Ishikawa (cell line): ENCODE results near the gene TBXAS1.

Experiments used
- CEBPB ChIP-seq: IDR thresholded peaks from 2 replicates; pipeline ENCODE4 v1.6.1; 2012
- CREB1 ChIP-seq: IDR thresholded peaks from 2 replicates; pipeline ENCODE4 v1.6.1; 2012; ENCODE audit warnings: low read depth
- EP300 ChIP-seq: IDR thresholded peaks from 2 replicates; pipeline ENCODE4 v1.6.1; 2012; ENCODE audit warnings: borderline replicate concordance
- FOXM1 ChIP-seq: IDR thresholded peaks from 2 replicates; pipeline ENCODE4 v1.6.1; 2012; ENCODE audit warnings: low read depth, borderline replicate concordance
- RAD21 ChIP-seq: IDR thresholded peaks from 2 replicates; pipeline ENCODE4 v1.6.1; 2012; ENCODE audit warnings: low read depth
- YY1 ChIP-seq: IDR thresholded peaks from 2 replicates; pipeline ENCODE4 v1.6.1; 2012; ENCODE audit warnings: low read depth
- TF ChIP-seq, protein P1 (sequence below): IDR thresholded peaks from 2 replicates; pipeline ENCODE4 v1.6.1; 2012
- TF ChIP-seq, protein P2 (sequence below): IDR thresholded peaks from 2 replicates; pipeline ENCODE4 v1.6.1; 2012
- TF ChIP-seq, protein P3 (sequence below): IDR thresholded peaks from 2 replicates; pipeline ENCODE4 v1.6.1; 2012; ENCODE audit warnings: low read depth, mild to moderate bottlenecking

DNA sequence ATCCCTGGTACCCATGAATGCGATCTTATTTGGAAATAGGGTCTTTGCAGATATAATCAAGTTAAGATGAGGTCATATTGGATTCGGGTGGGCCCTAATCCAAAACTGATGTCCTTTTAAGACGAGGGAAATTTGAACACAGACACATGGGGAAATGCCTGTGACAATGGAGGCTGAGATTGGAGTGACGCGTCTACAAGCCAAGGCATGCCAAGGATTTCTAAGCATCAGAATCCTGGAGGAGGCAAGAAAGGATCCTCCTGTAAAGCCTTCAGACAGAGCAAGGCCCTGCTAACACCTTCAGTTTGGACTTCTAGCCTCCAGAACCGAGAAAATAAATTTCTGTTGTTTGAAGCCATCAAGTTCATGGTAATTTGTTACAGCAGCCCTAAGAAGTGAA, 215.2 kb downstream of the TBXAS1 start:
- TF ChIP-seq RAD21 (no peak), CREB1 (no peak), FOXM1 (no peak), YY1 (no peak), CEBPB (no peak), EP300 (no peak)
- TF ChIP-seq, protein P1, sequence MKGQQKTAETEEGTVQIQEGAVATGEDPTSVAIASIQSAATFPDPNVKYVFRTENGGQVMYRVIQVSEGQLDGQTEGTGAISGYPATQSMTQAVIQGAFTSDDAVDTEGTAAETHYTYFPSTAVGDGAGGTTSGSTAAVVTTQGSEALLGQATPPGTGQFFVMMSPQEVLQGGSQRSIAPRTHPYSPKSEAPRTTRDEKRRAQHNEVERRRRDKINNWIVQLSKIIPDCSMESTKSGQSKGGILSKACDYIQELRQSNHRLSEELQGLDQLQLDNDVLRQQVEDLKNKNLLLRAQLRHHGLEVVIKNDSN: no peak
- TF ChIP-seq, protein P2, sequence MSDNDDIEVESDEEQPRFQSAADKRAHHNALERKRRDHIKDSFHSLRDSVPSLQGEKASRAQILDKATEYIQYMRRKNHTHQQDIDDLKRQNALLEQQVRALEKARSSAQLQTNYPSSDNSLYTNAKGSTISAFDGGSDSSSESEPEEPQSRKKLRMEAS: no peak
- TF ChIP-seq, protein P3, sequence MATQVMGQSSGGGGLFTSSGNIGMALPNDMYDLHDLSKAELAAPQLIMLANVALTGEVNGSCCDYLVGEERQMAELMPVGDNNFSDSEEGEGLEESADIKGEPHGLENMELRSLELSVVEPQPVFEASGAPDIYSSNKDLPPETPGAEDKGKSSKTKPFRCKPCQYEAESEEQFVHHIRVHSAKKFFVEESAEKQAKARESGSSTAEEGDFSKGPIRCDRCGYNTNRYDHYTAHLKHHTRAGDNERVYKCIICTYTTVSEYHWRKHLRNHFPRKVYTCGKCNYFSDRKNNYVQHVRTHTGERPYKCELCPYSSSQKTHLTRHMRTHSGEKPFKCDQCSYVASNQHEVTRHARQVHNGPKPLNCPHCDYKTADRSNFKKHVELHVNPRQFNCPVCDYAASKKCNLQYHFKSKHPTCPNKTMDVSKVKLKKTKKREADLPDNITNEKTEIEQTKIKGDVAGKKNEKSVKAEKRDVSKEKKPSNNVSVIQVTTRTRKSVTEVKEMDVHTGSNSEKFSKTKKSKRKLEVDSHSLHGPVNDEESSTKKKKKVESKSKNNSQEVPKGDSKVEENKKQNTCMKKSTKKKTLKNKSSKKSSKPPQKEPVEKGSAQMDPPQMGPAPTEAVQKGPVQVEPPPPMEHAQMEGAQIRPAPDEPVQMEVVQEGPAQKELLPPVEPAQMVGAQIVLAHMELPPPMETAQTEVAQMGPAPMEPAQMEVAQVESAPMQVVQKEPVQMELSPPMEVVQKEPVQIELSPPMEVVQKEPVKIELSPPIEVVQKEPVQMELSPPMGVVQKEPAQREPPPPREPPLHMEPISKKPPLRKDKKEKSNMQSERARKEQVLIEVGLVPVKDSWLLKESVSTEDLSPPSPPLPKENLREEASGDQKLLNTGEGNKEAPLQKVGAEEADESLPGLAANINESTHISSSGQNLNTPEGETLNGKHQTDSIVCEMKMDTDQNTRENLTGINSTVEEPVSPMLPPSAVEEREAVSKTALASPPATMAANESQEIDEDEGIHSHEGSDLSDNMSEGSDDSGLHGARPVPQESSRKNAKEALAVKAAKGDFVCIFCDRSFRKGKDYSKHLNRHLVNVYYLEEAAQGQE: no peak
